IMR-90 (cell line): Measurements from ENCODE around the gene C1QTNF3. TPM values are rescaled to one million over a fixed set of nuclear protein-coding genes. Genes with fewer than 3 reads are reported as not detected.

ENCODE experiments used
- ATAC-seq: fragments of 200-7000 bp; cut with Tn5 transposase; 2 replicates; pipeline ENCODE4 v1.9.1; 2020; ENCODE audit warnings: low read depth, mild to moderate bottlenecking, moderate library complexity
- BruUV-seq: library from RNA; stranded (reverse); fragments of 400-500 nt; replicated peaks from 2 replicates; lab custom pipeline; 2021; lab: Mats Ljungman, UMichigan
- CTCF ChIA-PET: fragments of 300-600 bp; formaldehyde crosslinking; extraction: SDS; loops from one replicate; lab custom pipeline; 2021; ENCODE audit warnings: antibody characterized with exemption; lab: Yijun Ruan, JAX
- POLR2A ChIA-PET: fragments of 300-600 bp; sonication (Branson Sonifier 250); formaldehyde crosslinking; loops from one replicate; lab custom pipeline; 2022; ENCODE audit warnings: antibody characterized with exemption; ENCODE audit not compliant: unreplicated experiment; lab: Charles Lee
- DNase-seq: peaks from one replicate; pipeline ENCODE4 v3.0.0; 2013
- H2AFZ ChIP-seq: replicated peaks from 2 replicates; pipeline ENCODE3; 2013; ENCODE audit warnings: low read length, mild to moderate bottlenecking; ENCODE audit not compliant: poor library complexity
- H2AK5ac ChIP-seq: 2 replicates; pipeline ENCODE4 v1.6.1; 2013; ENCODE audit warnings: low read depth, low read length, inconsistent platforms
- H2AK9ac ChIP-seq: replicated peaks from 2 replicates; pipeline ENCODE3; 2013; ENCODE audit warnings: mild to moderate bottlenecking, low read depth, low read length, moderate library complexity; ENCODE audit not compliant: poor library complexity
- H2BK120ac ChIP-seq: 2 replicates; pipeline ENCODE4 v1.6.1; 2013; ENCODE audit warnings: low read depth, low read length, inconsistent platforms
- H2BK15ac ChIP-seq: 3 replicates; pipeline ENCODE4 v1.6.1; 2013; ENCODE audit warnings: low read depth, low read length, inconsistent platforms
- H2BK20ac ChIP-seq: 2 replicates; pipeline ENCODE4 v1.6.1; 2013; ENCODE audit warnings: low read depth, mild to moderate bottlenecking, inconsistent platforms, low read length, moderate library complexity
- H2BK5ac ChIP-seq: 2 replicates; pipeline ENCODE4 v1.6.1; 2013; ENCODE audit warnings: mild to moderate bottlenecking, low read depth, low read length, inconsistent platforms; ENCODE audit not compliant: poor library complexity, severe bottlenecking
- H3K14ac ChIP-seq: replicated peaks from 2 replicates; pipeline ENCODE4 v1.6.1; 2013; ENCODE audit warnings: low read depth, low read length, inconsistent platforms
- H3K18ac ChIP-seq: 2 replicates; pipeline ENCODE4 v1.6.1; 2013; ENCODE audit warnings: low read depth, low read length, control low read depth
- H3K23ac ChIP-seq: 2 replicates; pipeline ENCODE4 v1.6.1; 2013; ENCODE audit warnings: low read depth, low read length, inconsistent platforms
- H3K27ac ChIP-seq: 2 replicates; pipeline ENCODE4 v1.5.1; 2013; ENCODE audit warnings: mild to moderate bottlenecking, control low read depth, low read length; ENCODE audit not compliant: insufficient read depth
- H3K27me3 ChIP-seq: 2 replicates; pipeline ENCODE4 v1.6.1; 2013; ENCODE audit warnings: low read length; ENCODE audit not compliant: control insufficient read depth, insufficient read depth
- H3K36me3 ChIP-seq: 2 replicates; pipeline ENCODE4 v1.6.1; 2013; ENCODE audit warnings: low read length, mixed read lengths; ENCODE audit not compliant: control insufficient read depth, insufficient read depth
- H3K4ac ChIP-seq: 2 replicates; pipeline ENCODE4 v1.6.1; 2013; ENCODE audit warnings: low read depth, low read length, inconsistent platforms
- H3K4me1 ChIP-seq: 2 replicates; pipeline ENCODE4 v1.6.1; 2013; ENCODE audit warnings: low read length, mixed read lengths; ENCODE audit not compliant: control insufficient read depth, insufficient read depth
- H3K4me2 ChIP-seq: 2 replicates; pipeline ENCODE4 v1.6.1; 2013; ENCODE audit warnings: low read depth, mild to moderate bottlenecking, control low read depth, low read length, moderate library complexity
- H3K4me3 ChIP-seq: 2 replicates; pipeline ENCODE4 v1.5.1; 2013; ENCODE audit warnings: low read depth, mild to moderate bottlenecking, control low read depth, low read length, moderate library complexity; ENCODE audit not compliant: insufficient read depth
- H3K56ac ChIP-seq: 2 replicates; pipeline ENCODE4 v1.6.1; 2013; ENCODE audit warnings: low read length, inconsistent platforms; ENCODE audit not compliant: insufficient read depth; ENCODE audit errors: extremely low read depth
- H3K79me1 ChIP-seq, 2 experiments: 2 replicates each; pipeline ENCODE4 v1.6.1; 2013; ENCODE audit warnings: low read length in 2 of 2, inconsistent platforms in 1 of 2, low read depth in 1 of 2
- H3K9ac ChIP-seq: 2 replicates; pipeline ENCODE4 v1.6.1; 2013; ENCODE audit warnings: low read depth, low read length, control low read depth
- H3K9me1 ChIP-seq: 2 replicates; pipeline ENCODE4 v1.6.1; 2013; ENCODE audit warnings: low read length, inconsistent platforms; ENCODE audit not compliant: insufficient read depth
- H3K9me3 ChIP-seq: 2 replicates; pipeline ENCODE4 v1.6.1; 2013; ENCODE audit warnings: low read length; ENCODE audit not compliant: control insufficient read depth, insufficient read depth
- H4K20me1 ChIP-seq: 2 replicates; pipeline ENCODE4 v1.6.1; 2013; ENCODE audit warnings: low read length, inconsistent platforms; ENCODE audit not compliant: insufficient read depth
- H4K5ac ChIP-seq: 2 replicates; pipeline ENCODE4 v1.6.1; 2013; ENCODE audit warnings: mild to moderate bottlenecking, low read depth, low read length, control low read depth
- H4K8ac ChIP-seq, 2 experiments: 2 replicates each; pipeline ENCODE4 v1.6.1; 2013; ENCODE audit warnings: low read depth in 2 of 2, low read length in 2 of 2, control low read depth in 1 of 2, inconsistent platforms in 1 of 2
- H4K91ac ChIP-seq: 2 replicates; pipeline ENCODE4 v1.6.1; 2013; ENCODE audit warnings: low read depth, low read length, inconsistent platforms; ENCODE audit not compliant: insufficient read depth
- BHLHE40 ChIP-seq: fragments of 150-350 bp; IDR thresholded peaks from 2 replicates; pipeline ENCODE4 v1.6.1; 2016; ENCODE audit warnings: mild to moderate bottlenecking, low read depth, low read length
- CEBPB ChIP-seq: IDR thresholded peaks from 2 replicates; pipeline ENCODE4 v1.6.1; 2012; ENCODE audit warnings: low read depth, low read length, improper control_type of control experiment
- CHD1 ChIP-seq: IDR thresholded peaks from 2 replicates; pipeline ENCODE4 v1.6.1; 2012; ENCODE audit warnings: low read depth, low read length, improper control_type of control experiment
- FOS ChIP-seq: fragments of 150-350 bp; IDR thresholded peaks from 2 replicates; pipeline ENCODE4 v1.6.1; 2016; ENCODE audit warnings: low read depth, low read length
- MAFK ChIP-seq: IDR thresholded peaks from 2 replicates; pipeline ENCODE4 v1.6.1; 2012; ENCODE audit warnings: low read depth, low read length, improper control_type of control experiment
- MAZ ChIP-seq: IDR thresholded peaks from 2 replicates; pipeline ENCODE4 v1.6.1; 2012; ENCODE audit warnings: low read depth, mild to moderate bottlenecking, low read length, improper control_type of control experiment, moderate library complexity, borderline replicate concordance
- MXI1 ChIP-seq: IDR thresholded peaks from 2 replicates; pipeline ENCODE4 v1.6.1; 2012; ENCODE audit warnings: low read depth, mild to moderate bottlenecking, low read length, moderate library complexity, borderline replicate concordance
- NFE2L2 ChIP-seq: fragments of 150-350 bp; IDR thresholded peaks from 2 replicates; pipeline ENCODE4 v1.6.1; 2016; ENCODE audit warnings: low read depth, mild to moderate bottlenecking, low read length
- POLR2A ChIP-seq: IDR thresholded peaks from 2 replicates; pipeline ENCODE4 v1.6.1; 2012; ENCODE audit warnings: mild to moderate bottlenecking, low read depth, low read length
- RCOR1 ChIP-seq: IDR thresholded peaks from 2 replicates; pipeline ENCODE4 v1.6.1; 2012; ENCODE audit warnings: mild to moderate bottlenecking, low read length, improper control_type of control experiment; ENCODE audit not compliant: insufficient replicate concordance
- RFX5 ChIP-seq: IDR thresholded peaks from 2 replicates; pipeline ENCODE4 v1.8.0; 2012; ENCODE audit warnings: low read depth, mild to moderate bottlenecking, low read length, moderate library complexity
- SMC3 ChIP-seq: fragments of 150-350 bp; IDR thresholded peaks from 2 replicates; pipeline ENCODE4 v1.6.1; 2016; ENCODE audit warnings: low read depth, mild to moderate bottlenecking, antibody characterized with exemption, low read length, moderate library complexity
- WGBS, 2 experiments: methylation state at CpG; one replicate each; pipeline versions ENCODE4 v1.1.5 to v1.1.7; 2013; ENCODE audit warnings: missing lambda C conversion rate in 2 of 2; ENCODE audit not compliant: insufficient read length in 1 of 2; ENCODE audit errors: extremely low coverage in 2 of 2; 5-methylcytosine and 5-hydroxymethylcytosine counted together
- dilution Hi-C: fragments of 300-500 bp; cut with HindIII; formaldehyde crosslinking; loops from one replicate; pipeline ENCODE4 v1.14.3; 2018; ENCODE audit warnings: low sequenced_read_pairs; ENCODE audit not compliant: unreplicated experiment
- in situ Hi-C: fragments of 300-500 bp; cut with MboI; formaldehyde crosslinking; loops from 3 replicates; pipeline ENCODE4 v1.14.3; 2019; ENCODE audit warnings: low sequenced_read_pairs, inconsistent platforms, mixed read lengths
- intact Hi-C: fragments of 100-400 bp; cut with micrococcal nuclease; formaldehyde crosslinking; loops from 2 replicates; pipeline ENCODE4 v1.10.0; 2022
- polyA plus RNA-seq, 3 experiments: library from polyadenylated mRNA; depleted of rRNA; stranded (reverse); fragments of >200 nt; gene quantifications; 2 replicates each; pipeline ENCODE4 v1.2.3, GENCODE V29; 2012; ENCODE audit warnings: low replicate concordance in 1 of 3
- total RNA-seq: library from RNA; depleted of rRNA; stranded (reverse); fragments of >200 nt; gene quantifications from 2 replicates; pipeline ENCODE4 v1.2.3, GENCODE V29; 2012
- TF ChIP-seq, protein P1 (sequence below): conservative IDR thresholded peaks from 2 replicates; pipeline ENCODE4 v1.5.1; 2012; ENCODE audit warnings: mild to moderate bottlenecking, low read depth, low read length, improper control_type of control experiment
- TF ChIP-seq, protein P2 (sequence below): fragments of 150-350 bp; IDR thresholded peaks from 2 replicates; pipeline ENCODE4 v1.6.1; 2016; ENCODE audit warnings: low read depth, mild to moderate bottlenecking, low read length, moderate library complexity, borderline replicate concordance
- TF ChIP-seq, protein P3 (sequence below): fragments of 150-350 bp; IDR thresholded peaks from 2 replicates; pipeline ENCODE4 v1.6.1; 2017; ENCODE audit warnings: mild to moderate bottlenecking, antibody characterized with exemption, low read length, low read depth

The C1QTNF3 gene
- total and polyA plus RNA-seq, 2 of the 4 experiments (the other 2 are of a cell fraction): 1.0 to 1.4 TPM

DNA sequence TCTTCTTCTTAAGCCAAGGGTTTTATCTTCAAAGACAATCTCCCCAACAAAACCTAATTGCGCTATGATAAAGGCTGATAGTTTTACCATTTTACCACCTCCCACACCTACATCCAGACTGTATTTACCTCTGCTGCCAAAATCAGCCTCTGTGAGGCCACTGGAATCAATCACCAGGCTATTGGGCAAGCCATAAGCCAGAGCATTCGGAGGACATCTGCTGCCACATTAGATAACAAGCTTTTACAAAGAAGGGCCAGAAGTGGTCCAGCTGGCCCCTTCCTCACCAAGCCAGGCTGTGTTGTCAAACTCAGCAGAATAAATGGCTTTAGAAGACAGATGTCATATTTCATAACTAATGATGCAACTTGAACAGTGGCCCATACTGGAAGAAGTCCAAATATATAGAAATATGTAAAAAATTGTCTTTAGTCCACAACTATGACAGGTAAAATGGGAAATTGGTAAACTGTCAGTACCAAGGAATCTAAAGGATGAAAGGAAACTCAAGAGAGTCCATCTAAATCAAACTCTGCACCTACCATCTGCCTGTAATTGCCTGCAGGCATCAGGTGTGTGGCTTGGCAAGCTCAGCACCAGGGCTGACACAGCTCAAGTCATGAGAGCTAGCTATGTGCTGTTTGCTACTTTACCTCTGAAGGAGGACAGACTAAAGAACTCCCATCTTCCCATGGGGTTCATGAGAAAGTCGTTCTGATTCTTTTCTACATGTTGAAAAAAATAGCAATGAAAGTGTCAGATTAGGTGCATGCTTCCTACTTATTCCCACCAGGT, 74.6 kb downstream of the C1QTNF3 start:
- dilution Hi-C loops: no loop called here
- in situ Hi-C loops: no loop called here
- intact Hi-C loops: loop anchor here (5.0 kb wide), 1 partner anchor 76 kb away; the partner anchor contains the start of gene ADAMTS12

More for the DNA sequence above, 74.6 kb downstream of the C1QTNF3 start:
- Histone ChIP-seq H3K27me3 (peaks cover 10% of the 10 kb centered on the region), H3K23ac (no peak overlapping the region), H2AK5ac (no peak overlapping the region), H3K9me3 (no peaks in the 10 kb centered on the region), H2BK15ac (no peak overlapping the region), H3K27ac (no peak overlapping the region), H3K4me3 (no peak overlapping the region), H3K9ac (no peak overlapping the region), H4K5ac (no peak overlapping the region), H4K91ac (no peak overlapping the region), H3K4me1 (no peaks in the 10 kb centered on the region), H3K14ac (no peak overlapping the region), H3K36me3 (no peaks in the 10 kb centered on the region), H3K56ac (no peak overlapping the region), H2BK120ac (no peak overlapping the region), H2BK20ac (no peak overlapping the region), H3K4ac (no peak overlapping the region), H4K8ac (no peak overlapping the region), H3K4me2 (no peak overlapping the region), H3K18ac (no peak overlapping the region), H2AK9ac (no peak overlapping the region), H4K20me1 (no peaks in the 10 kb centered on the region), H2BK5ac (no peak overlapping the region), H3K9me1 (no peaks in the 10 kb centered on the region), H3K79me1 (no peaks in the 10 kb centered on the region), H2AFZ (no peak overlapping the region)
- no peak for ATAC-seq
- CTCF ChIA-PET: interaction anchor here (0.6 to 0.8 kb wide), 3 partner anchors 8 to 443 kb away, joined by 3 read pairs; no protein-coding TSS in a partner anchor
- no peak for TF ChIP-seq RCOR1
- TF ChIP-seq CEBPB: no peak
- TF ChIP-seq, protein P1, sequence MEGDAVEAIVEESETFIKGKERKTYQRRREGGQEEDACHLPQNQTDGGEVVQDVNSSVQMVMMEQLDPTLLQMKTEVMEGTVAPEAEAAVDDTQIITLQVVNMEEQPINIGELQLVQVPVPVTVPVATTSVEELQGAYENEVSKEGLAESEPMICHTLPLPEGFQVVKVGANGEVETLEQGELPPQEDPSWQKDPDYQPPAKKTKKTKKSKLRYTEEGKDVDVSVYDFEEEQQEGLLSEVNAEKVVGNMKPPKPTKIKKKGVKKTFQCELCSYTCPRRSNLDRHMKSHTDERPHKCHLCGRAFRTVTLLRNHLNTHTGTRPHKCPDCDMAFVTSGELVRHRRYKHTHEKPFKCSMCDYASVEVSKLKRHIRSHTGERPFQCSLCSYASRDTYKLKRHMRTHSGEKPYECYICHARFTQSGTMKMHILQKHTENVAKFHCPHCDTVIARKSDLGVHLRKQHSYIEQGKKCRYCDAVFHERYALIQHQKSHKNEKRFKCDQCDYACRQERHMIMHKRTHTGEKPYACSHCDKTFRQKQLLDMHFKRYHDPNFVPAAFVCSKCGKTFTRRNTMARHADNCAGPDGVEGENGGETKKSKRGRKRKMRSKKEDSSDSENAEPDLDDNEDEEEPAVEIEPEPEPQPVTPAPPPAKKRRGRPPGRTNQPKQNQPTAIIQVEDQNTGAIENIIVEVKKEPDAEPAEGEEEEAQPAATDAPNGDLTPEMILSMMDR: no peak
- no peak for TF ChIP-seq NFE2L2
- TF ChIP-seq RFX5: no peak
- no peak for TF ChIP-seq BHLHE40
- no peak for TF ChIP-seq SMC3
- no peak for TF ChIP-seq FOS
- no peak for TF ChIP-seq CHD1
- TF ChIP-seq, protein P2, sequence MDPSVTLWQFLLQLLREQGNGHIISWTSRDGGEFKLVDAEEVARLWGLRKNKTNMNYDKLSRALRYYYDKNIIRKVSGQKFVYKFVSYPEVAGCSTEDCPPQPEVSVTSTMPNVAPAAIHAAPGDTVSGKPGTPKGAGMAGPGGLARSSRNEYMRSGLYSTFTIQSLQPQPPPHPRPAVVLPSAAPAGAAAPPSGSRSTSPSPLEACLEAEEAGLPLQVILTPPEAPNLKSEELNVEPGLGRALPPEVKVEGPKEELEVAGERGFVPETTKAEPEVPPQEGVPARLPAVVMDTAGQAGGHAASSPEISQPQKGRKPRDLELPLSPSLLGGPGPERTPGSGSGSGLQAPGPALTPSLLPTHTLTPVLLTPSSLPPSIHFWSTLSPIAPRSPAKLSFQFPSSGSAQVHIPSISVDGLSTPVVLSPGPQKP: no peak
- TF ChIP-seq, protein P3, sequence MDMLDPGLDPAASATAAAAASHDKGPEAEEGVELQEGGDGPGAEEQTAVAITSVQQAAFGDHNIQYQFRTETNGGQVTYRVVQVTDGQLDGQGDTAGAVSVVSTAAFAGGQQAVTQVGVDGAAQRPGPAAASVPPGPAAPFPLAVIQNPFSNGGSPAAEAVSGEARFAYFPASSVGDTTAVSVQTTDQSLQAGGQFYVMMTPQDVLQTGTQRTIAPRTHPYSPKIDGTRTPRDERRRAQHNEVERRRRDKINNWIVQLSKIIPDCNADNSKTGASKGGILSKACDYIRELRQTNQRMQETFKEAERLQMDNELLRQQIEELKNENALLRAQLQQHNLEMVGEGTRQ: no peak
- no peak for TF ChIP-seq MAFK
- TF ChIP-seq MAZ: no peak
- no peak for TF ChIP-seq POLR2A
- no peak for TF ChIP-seq MXI1
- POLR2A ChIA-PET: no interaction called here
- WGBS, 2 experiments: 60% methylated on average over 2 of the region's 3 CpGs; no CpG with 5 or more reads in 1 of the 2 experiments
- BruUV-seq: no TSS peak
- DNase-seq: no peak
